WTC11 (cell line): ENCODE data around the gene KLHL18. TPM values are rescaled to one million over a fixed set of nuclear protein-coding genes. Genes with fewer than 3 reads are reported as not detected.
"Not testable (repeated sequence)": the region's sequence is repeated elsewhere in the genome, so short reads cannot be mapped to it uniquely, and the experiment has no call there.

Experiments used
- ATAC-seq: fragments of 200-7000 bp; cut with Tn5 transposase; 2 replicates; pipeline ENCODE4 v1.10.0; 2021; ENCODE audit warnings: mild to moderate bottlenecking, moderate library complexity
- CTCF ChIA-PET: fragments of 300-600 bp; sonication (Branson Sonifier 250); formaldehyde crosslinking; loops from one replicate; lab custom pipeline; 2021; ENCODE audit warnings: antibody characterized with exemption; lab: Charles Lee
- POLR2A ChIA-PET: fragments of 350-600 bp; sonication (Branson Sonifier 250); formaldehyde crosslinking; loops from one replicate; lab custom pipeline; 2021; ENCODE audit warnings: antibody characterized with exemption; lab: Charles Lee
- DNase-seq: peaks from one replicate; pipeline ENCODE4 v3.0.0; 2021; ENCODE audit warnings: low spot score
- H3K27ac Mint-ChIP-seq: 2 replicates; pipeline ENCODE4 v1.8.0; 2021; ENCODE audit warnings: mixed read lengths
- H3K27me3 Mint-ChIP-seq: 2 replicates; pipeline ENCODE4 v1.8.0; 2021; ENCODE audit warnings: low read depth, mild to moderate bottlenecking, moderate library complexity, mixed read lengths
- H3K36me3 Mint-ChIP-seq: 2 replicates; pipeline ENCODE4 v1.8.0; 2021; ENCODE audit warnings: mixed read lengths
- H3K4me1 Mint-ChIP-seq: 2 replicates; pipeline ENCODE4 v1.8.0; 2022; ENCODE audit warnings: mixed read lengths
- H3K4me3 Mint-ChIP-seq: 2 replicates; pipeline ENCODE4 v1.8.0; 2021; ENCODE audit warnings: mild to moderate bottlenecking, moderate library complexity, mixed read lengths
- H3K9me3 Mint-ChIP-seq: 2 replicates; pipeline ENCODE4 v1.8.0; 2021; ENCODE audit warnings: mixed read lengths
- FOXK1 ChIP-seq: sonication (generic); formaldehyde crosslinking; IDR thresholded peaks from 2 replicates; pipeline ENCODE4 v1.8.0; 2022; ENCODE audit warnings: mild to moderate bottlenecking, moderate library complexity, missing genetic modification reagents
- MXD4 ChIP-seq: fragments of 250-450 bp; sonication (Bioruptor Pico); IDR thresholded peaks from 2 replicates; pipeline ENCODE4 v1.8.0; 2021; ENCODE audit warnings: mild to moderate bottlenecking, moderate library complexity, borderline replicate concordance
- NR2C2 ChIP-seq: sonication (generic); formaldehyde crosslinking; IDR thresholded peaks from 2 replicates; pipeline ENCODE4 v1.8.0; 2022; ENCODE audit warnings: mild to moderate bottlenecking, missing genetic modification reagents
- SMAD4 ChIP-seq: sonication (generic); formaldehyde crosslinking; IDR thresholded peaks from 2 replicates; pipeline ENCODE4 v1.8.0; 2022; ENCODE audit warnings: mild to moderate bottlenecking, missing genetic modification reagents
- TEAD1 ChIP-seq: sonication (generic); formaldehyde crosslinking; IDR thresholded peaks from 2 replicates; pipeline ENCODE4 v1.8.0; 2022; ENCODE audit warnings: mild to moderate bottlenecking, missing genetic modification reagents
- TEAD4 ChIP-seq: sonication (generic); formaldehyde crosslinking; IDR thresholded peaks from 2 replicates; pipeline ENCODE4 v1.8.0; 2022; ENCODE audit warnings: mild to moderate bottlenecking, missing genetic modification reagents
- ZBTB43 ChIP-seq: sonication (generic); formaldehyde crosslinking; IDR thresholded peaks from 2 replicates; pipeline ENCODE4 v1.8.1; 2023; ENCODE audit warnings: mild to moderate bottlenecking, missing genetic modification reagents
- ZNF121 ChIP-seq: sonication (generic); formaldehyde crosslinking; IDR thresholded peaks from 2 replicates; pipeline ENCODE4 v1.8.0; 2023; ENCODE audit warnings: missing genetic modification reagents
- ZNF263 ChIP-seq: sonication (generic); formaldehyde crosslinking; IDR thresholded peaks from 2 replicates; pipeline ENCODE4 v1.8.1; 2022; ENCODE audit warnings: low read depth, mild to moderate bottlenecking, moderate library complexity, missing genetic modification reagents
- ZNF423 ChIP-seq: fragments of 250-450 bp; sonication (Bioruptor Pico); IDR thresholded peaks from 2 replicates; pipeline ENCODE4 v2.1.2; 2022; ENCODE audit warnings: mild to moderate bottlenecking, moderate library complexity
- ZNF512 ChIP-seq: sonication (generic); formaldehyde crosslinking; IDR thresholded peaks from 2 replicates; pipeline ENCODE4 v1.8.1; 2022; ENCODE audit warnings: missing genetic modification reagents, borderline replicate concordance
- total RNA-seq: library from RNA; stranded (reverse); gene quantifications from 3 replicates; pipeline ENCODE4 v1.2.3, GENCODE V29; 2021
- TF ChIP-seq, protein P1 (sequence below): sonication (generic); formaldehyde crosslinking; IDR thresholded peaks from 2 replicates; pipeline ENCODE4 v1.8.0; 2023; ENCODE audit warnings: missing genetic modification reagents, mild to moderate bottlenecking, borderline replicate concordance
- TF ChIP-seq, protein P2 (sequence below): sonication (generic); formaldehyde crosslinking; IDR thresholded peaks from 2 replicates; pipeline ENCODE4 v1.8.0; 2022; ENCODE audit warnings: missing genetic modification reagents
- TF ChIP-seq, protein P3 (sequence below): sonication (generic); formaldehyde crosslinking; IDR thresholded peaks from 2 replicates; pipeline ENCODE4 v1.8.0; 2023; ENCODE audit warnings: missing genetic modification reagents

KLHL18 gene
- total RNA-seq, 1 experiment from 2014 or later, result 28.4 TPM

- Mint-ChIP-seq H3K36me3 (peaks cover 10% of the 10 kb centered on the region; the same call in 1 of the 2 replicates), H3K4me1 (peaks cover 5% of the 10 kb centered on the region), H3K27me3 (no peaks in the 10 kb centered on the region), H3K4me3 (no peak overlapping the region), H3K9me3 (no peaks in the 10 kb centered on the region), H3K27ac (no peak overlapping the region)
- POLR2A ChIA-PET, result no interaction called here
- CTCF ChIA-PET, result no interaction called here
- ATAC-seq (no peak), DNase-seq (no peak)
- TF ChIP-seq, protein P1, sequence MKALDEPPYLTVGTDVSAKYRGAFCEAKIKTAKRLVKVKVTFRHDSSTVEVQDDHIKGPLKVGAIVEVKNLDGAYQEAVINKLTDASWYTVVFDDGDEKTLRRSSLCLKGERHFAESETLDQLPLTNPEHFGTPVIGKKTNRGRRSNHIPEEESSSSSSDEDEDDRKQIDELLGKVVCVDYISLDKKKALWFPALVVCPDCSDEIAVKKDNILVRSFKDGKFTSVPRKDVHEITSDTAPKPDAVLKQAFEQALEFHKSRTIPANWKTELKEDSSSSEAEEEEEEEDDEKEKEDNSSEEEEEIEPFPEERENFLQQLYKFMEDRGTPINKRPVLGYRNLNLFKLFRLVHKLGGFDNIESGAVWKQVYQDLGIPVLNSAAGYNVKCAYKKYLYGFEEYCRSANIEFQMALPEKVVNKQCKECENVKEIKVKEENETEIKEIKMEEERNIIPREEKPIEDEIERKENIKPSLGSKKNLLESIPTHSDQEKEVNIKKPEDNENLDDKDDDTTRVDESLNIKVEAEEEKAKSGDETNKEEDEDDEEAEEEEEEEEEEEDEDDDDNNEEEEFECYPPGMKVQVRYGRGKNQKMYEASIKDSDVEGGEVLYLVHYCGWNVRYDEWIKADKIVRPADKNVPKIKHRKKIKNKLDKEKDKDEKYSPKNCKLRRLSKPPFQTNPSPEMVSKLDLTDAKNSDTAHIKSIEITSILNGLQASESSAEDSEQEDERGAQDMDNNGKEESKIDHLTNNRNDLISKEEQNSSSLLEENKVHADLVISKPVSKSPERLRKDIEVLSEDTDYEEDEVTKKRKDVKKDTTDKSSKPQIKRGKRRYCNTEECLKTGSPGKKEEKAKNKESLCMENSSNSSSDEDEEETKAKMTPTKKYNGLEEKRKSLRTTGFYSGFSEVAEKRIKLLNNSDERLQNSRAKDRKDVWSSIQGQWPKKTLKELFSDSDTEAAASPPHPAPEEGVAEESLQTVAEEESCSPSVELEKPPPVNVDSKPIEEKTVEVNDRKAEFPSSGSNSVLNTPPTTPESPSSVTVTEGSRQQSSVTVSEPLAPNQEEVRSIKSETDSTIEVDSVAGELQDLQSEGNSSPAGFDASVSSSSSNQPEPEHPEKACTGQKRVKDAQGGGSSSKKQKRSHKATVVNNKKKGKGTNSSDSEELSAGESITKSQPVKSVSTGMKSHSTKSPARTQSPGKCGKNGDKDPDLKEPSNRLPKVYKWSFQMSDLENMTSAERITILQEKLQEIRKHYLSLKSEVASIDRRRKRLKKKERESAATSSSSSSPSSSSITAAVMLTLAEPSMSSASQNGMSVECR (CRISPR knock-in tag), result no peak
- TF ChIP-seq TEAD1, result no peak
- TF ChIP-seq FOXK1, result no peak
- no peak for TF ChIP-seq ZNF121
- TF ChIP-seq, protein P2, sequence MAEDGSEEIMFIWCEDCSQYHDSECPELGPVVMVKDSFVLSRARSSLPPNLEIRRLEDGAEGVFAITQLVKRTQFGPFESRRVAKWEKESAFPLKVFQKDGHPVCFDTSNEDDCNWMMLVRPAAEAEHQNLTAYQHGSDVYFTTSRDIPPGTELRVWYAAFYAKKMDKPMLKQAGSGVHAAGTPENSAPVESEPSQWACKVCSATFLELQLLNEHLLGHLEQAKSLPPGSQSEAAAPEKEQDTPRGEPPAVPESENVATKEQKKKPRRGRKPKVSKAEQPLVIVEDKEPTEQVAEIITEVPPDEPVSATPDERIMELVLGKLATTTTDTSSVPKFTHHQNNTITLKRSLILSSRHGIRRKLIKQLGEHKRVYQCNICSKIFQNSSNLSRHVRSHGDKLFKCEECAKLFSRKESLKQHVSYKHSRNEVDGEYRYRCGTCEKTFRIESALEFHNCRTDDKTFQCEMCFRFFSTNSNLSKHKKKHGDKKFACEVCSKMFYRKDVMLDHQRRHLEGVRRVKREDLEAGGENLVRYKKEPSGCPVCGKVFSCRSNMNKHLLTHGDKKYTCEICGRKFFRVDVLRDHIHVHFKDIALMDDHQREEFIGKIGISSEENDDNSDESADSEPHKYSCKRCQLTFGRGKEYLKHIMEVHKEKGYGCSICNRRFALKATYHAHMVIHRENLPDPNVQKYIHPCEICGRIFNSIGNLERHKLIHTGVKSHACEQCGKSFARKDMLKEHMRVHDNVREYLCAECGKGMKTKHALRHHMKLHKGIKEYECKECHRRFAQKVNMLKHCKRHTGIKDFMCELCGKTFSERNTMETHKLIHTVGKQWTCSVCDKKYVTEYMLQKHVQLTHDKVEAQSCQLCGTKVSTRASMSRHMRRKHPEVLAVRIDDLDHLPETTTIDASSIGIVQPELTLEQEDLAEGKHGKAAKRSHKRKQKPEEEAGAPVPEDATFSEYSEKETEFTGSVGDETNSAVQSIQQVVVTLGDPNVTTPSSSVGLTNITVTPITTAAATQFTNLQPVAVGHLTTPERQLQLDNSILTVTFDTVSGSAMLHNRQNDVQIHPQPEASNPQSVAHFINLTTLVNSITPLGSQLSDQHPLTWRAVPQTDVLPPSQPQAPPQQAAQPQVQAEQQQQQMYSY (CRISPR knock-in tag), result no peak
- no peak for TF ChIP-seq NR2C2 (CRISPR knock-in tag)
- TF ChIP-seq MXD4 (CRISPR knock-in tag), result no peak
- TF ChIP-seq ZNF512, result no peak
- TF ChIP-seq SMAD4 (CRISPR knock-in tag), result no peak
- no peak for TF ChIP-seq ZNF423 (CRISPR knock-in tag)
- TF ChIP-seq, protein P3, sequence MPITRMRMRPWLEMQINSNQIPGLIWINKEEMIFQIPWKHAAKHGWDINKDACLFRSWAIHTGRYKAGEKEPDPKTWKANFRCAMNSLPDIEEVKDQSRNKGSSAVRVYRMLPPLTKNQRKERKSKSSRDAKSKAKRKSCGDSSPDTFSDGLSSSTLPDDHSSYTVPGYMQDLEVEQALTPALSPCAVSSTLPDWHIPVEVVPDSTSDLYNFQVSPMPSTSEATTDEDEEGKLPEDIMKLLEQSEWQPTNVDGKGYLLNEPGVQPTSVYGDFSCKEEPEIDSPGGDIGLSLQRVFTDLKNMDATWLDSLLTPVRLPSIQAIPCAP (CRISPR knock-in tag), result no peak
- TF ChIP-seq ZBTB43 (CRISPR knock-in tag), result no peak
- TF ChIP-seq ZNF263, result no peak
- TF ChIP-seq TEAD4 (CRISPR knock-in tag), result no peak
These were observed 8.5 kb downstream of the KLHL18 start for GRCh38 chr3:47291158-47291753.

DNA sequence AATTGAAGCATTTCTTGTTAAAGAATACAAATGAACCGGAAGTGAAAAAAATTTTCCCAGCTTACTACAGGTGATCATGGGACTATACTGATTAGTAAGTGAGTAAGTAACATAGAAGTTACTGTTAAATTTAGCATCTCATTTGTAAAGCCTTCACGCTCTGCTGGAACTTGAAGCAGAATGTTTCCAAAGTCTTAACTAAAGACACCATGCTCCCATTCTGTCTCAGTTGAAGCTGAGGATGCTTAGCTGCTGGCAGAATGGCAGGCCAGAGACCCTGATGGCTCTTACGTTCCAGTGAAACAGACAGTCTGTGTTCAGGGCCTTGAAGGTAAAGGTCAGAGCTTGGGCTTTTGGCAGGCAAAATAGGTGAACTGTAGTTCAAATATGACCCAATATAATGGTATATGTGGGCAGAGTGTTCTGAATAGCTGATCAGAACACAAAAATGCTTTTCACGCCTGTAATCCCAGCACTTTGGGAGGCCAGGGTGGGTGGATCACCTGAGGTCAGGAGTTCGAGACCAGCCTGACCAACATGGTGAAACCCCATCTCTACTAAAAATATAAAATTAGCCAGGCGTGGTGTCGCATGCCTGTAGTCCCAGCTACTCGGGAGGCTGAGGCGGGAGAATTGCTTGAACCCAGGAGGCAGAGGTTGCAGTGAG lies 9.1 kb downstream of the KLHL18 start:
- H3K27me3 Mint-ChIP-seq, ATAC-seq, H3K4me3 Mint-ChIP-seq, POLR2A ChIA-PET, DNase-seq, H3K4me1 Mint-ChIP-seq, H3K9me3 Mint-ChIP-seq, H3K27ac Mint-ChIP-seq: not testable (repeated sequence)
- CTCF ChIA-PET, result interaction anchor here (1.0 kb wide), 1 partner anchor 60 kb away, joined by 3 read pairs; no protein-coding TSS in a partner anchor
- peaks cover 10% of the 10 kb centered on the region; the same call in 1 of the 2 replicates for H3K36me3 Mint-ChIP-seq
